GM21619 (cell line): Measurements from ENCODE around the gene SERHL2.
"Not testable (repeated sequence)": the region's sequence is repeated elsewhere in the genome, so short reads cannot be mapped to it uniquely, and the experiment has no call there.

ENCODE experiments used
- ATAC-seq: cut with Tn5 transposase; IDR thresholded peaks from one replicate; pipeline ENCODE4 v1.9.1; 2021; ENCODE audit not compliant: unreplicated experiment

SERHL2 gene

GRCh38 chr22:42553475-42554361 is at the start of gene SERHL2:
Gene SERHL2 (plus strand): TSS chr22:42553956. CDS start chr22:42554021, 65 bp downstream.
- peak; percentile 57 for ATAC-seq

GRCh38 chr22:42508327-42508974 is 45.3 kb upstream of the SERHL2 start:
- ATAC-seq: not testable (repeated sequence)

- ATAC-seq: not testable (repeated sequence)
These were observed 44.8 kb upstream of the SERHL2 start for GRCh38 chr22:42508975-42509364.

GRCh38 chr22:42509548-42509947 is 44.2 kb upstream of the SERHL2 start:
- no peak for ATAC-seq

- ATAC-seq: no peak
These were observed 42.3 kb upstream of the SERHL2 start for GRCh38 chr22:42511401-42511891.

GRCh38 chr22:42512273-42512990 is 41.3 kb upstream of the SERHL2 start:
- ATAC-seq: not testable (repeated sequence)

- ATAC-seq: not testable (repeated sequence)
These were observed 39.4 kb upstream of the SERHL2 start for GRCh38 chr22:42514331-42514730.

- ATAC-seq: not testable (repeated sequence)
These were observed 38.5 kb upstream of the SERHL2 start for GRCh38 chr22:42515304-42515703.

- ATAC-seq: no peak
These were observed 37.9 kb upstream of the SERHL2 start for GRCh38 chr22:42515896-42516295.

GRCh38 chr22:42517103-42517502 is 36.7 kb upstream of the SERHL2 start:
- ATAC-seq: not testable (repeated sequence)

- ATAC-seq: peak; percentile 7
These were observed 34.9 kb upstream of the SERHL2 start for GRCh38 chr22:42518638-42519524.

- ATAC-seq: peak; percentile 69
These were observed 34.0 kb upstream of the SERHL2 start, which contains the start of gene RRP7A for GRCh38 chr22:42519525-42520401. Gene RRP7A (minus strand): TSS chr22:42519796. CDS start chr22:42519786, 10 bp downstream.

GRCh38 chr22:42521228-42521546 is 32.6 kb upstream of the SERHL2 start:
- ATAC-seq: no peak

GRCh38 chr22:42522546-42522945 is 31.2 kb upstream of the SERHL2 start:
- ATAC-seq: no peak

GRCh38 chr22:42528591-42529307 is 25.0 kb upstream of the SERHL2 start:
- peak; percentile 43 for ATAC-seq

- not testable (repeated sequence) for ATAC-seq
These were observed 24.3 kb upstream of the SERHL2 start for GRCh38 chr22:42529435-42529834.

- not testable (repeated sequence) for ATAC-seq
These were observed 22.2 kb upstream of the SERHL2 start for GRCh38 chr22:42531401-42532084.

- ATAC-seq: no peak
These were observed 20.1 kb upstream of the SERHL2 start for GRCh38 chr22:42533638-42533977.
